GM18499 (cell line): Measurements from ENCODE around the gene SYNGR1.
"Not testable (repeated sequence)": the region's sequence is repeated elsewhere in the genome, so short reads cannot be mapped to it uniquely, and the experiment has no call there.

Experiments
- ATAC-seq: cut with Tn5 transposase; IDR thresholded peaks from one replicate; pipeline ENCODE4 v1.9.1; 2021; ENCODE audit warnings: moderate number of reproducible peaks; ENCODE audit not compliant: insufficient read depth, unreplicated experiment

Gene SYNGR1

GRCh38 chr22:39395936-39396796 is 46.4 kb downstream of the SYNGR1 start:
- no peak for ATAC-seq

- ATAC-seq = no peak
These were observed 47.0 kb downstream of the SYNGR1 start for GRCh38 chr22:39396797-39397195.

- ATAC-seq = no peak
These were observed 51.5 kb downstream of the SYNGR1 start for GRCh38 chr22:39401301-39401631.

- no peak for ATAC-seq
These were observed 55.7 kb downstream of the SYNGR1 start for GRCh38 chr22:39405346-39406085.

- ATAC-seq = no peak
These were observed 58.4 kb downstream of the SYNGR1 start for GRCh38 chr22:39408173-39408572.

- ATAC-seq = no peak
These were observed 59.0 kb downstream of the SYNGR1 start for GRCh38 chr22:39408807-39409206.

- no peak for ATAC-seq
These were observed 59.8 kb downstream of the SYNGR1 start for GRCh38 chr22:39409516-39410029.

GRCh38 chr22:39410264-39410663 is 60.5 kb downstream of the SYNGR1 start:
- no peak for ATAC-seq

GRCh38 chr22:39411828-39412365 is 62.1 kb downstream of the SYNGR1 start:
- not testable (repeated sequence) for ATAC-seq

GRCh38 chr22:39413204-39413603 is 63.4 kb downstream of the SYNGR1 start:
- not testable (repeated sequence) for ATAC-seq

GRCh38 chr22:39414377-39414776 is 64.6 kb downstream of the SYNGR1 start:
- ATAC-seq = no peak

- ATAC-seq = no peak
These were observed 65.1 kb downstream of the SYNGR1 start for GRCh38 chr22:39414886-39415285.

- ATAC-seq = no peak
These were observed 65.7 kb downstream of the SYNGR1 start for GRCh38 chr22:39415506-39415905.

GRCh38 chr22:39416319-39416718 is 66.5 kb downstream of the SYNGR1 start:
- ATAC-seq = no peak

- ATAC-seq = no peak
These were observed 67.8 kb downstream of the SYNGR1 start for GRCh38 chr22:39417641-39418040.

- ATAC-seq = no peak
These were observed 68.9 kb downstream of the SYNGR1 start for GRCh38 chr22:39418696-39419095.

GRCh38 chr22:39419096-39419495 is 69.3 kb downstream of the SYNGR1 start:
- ATAC-seq = no peak

- ATAC-seq = no peak
These were observed 70.1 kb downstream of the SYNGR1 start for GRCh38 chr22:39419911-39420310.

GRCh38 chr22:39421691-39422090 is 71.9 kb downstream of the SYNGR1 start:
- no peak for ATAC-seq

- no peak for ATAC-seq
These were observed 72.3 kb downstream of the SYNGR1 start for GRCh38 chr22:39422101-39422500.

GRCh38 chr22:39422721-39423120 is 72.9 kb downstream of the SYNGR1 start:
- no peak for ATAC-seq
